Measurements from ENCODE around the gene ARHGAP31.
A peak's percentile ranks its signal among the peaks of the same experiment; 100 is the strongest.

ARHGAP31 gene

GRCh38 chr3:119453822-119454221 is 159.6 kb downstream of the ARHGAP31 start:
- DNase-seq = no peak

DNA sequence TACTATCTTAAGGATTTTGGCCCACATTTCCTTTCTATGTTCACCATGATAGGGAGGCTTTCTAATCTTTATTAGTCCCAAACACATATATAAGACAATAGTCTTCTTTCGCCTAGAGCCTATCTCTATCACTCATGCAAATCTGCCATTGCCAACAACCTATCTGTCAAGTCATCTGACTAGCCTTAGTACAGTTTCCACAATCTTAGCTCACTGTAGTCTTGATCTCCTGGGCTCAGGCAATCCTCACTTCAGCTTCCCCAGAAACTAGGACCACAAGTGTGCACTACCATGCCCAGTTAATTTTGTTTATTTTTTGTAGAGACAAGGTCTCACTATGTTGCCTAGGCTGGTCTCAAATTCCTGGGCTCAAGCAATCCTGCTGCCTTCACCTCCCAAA is 162.3 kb downstream of the ARHGAP31 start:
- DNase-seq = no peak

DNA sequence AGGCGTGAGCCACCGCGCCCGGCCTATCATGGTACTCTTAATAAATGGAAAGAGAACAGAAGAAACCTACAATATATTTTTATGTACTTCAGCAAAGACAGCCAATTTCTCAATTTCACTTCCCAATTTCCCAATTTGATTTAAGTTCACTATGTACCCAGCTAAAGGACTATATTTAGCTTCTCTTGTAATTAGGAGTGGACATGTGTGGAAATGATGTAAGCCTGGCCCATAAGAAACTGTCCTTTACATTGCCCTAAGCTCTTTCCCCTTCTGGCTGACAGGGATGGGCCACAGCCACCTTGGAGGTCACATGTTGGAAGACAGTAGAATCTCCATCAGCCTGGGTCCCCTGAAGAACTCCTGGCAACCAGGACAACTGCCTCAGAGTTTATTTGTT is 163.1 kb downstream of the ARHGAP31 start:
- no peak for DNase-seq

- peak; percentile 100 for DNase-seq
Observed at GRCh38 chr3:119463171-119464169, 169.3 kb downstream of the ARHGAP31 start, which contains the start of gene TMEM39A. Gene TMEM39A, minus strand, starts transcription at chr3:119463615. Its CDS starts 1,541 bp downstream, at chr3:119462074.

DNA sequence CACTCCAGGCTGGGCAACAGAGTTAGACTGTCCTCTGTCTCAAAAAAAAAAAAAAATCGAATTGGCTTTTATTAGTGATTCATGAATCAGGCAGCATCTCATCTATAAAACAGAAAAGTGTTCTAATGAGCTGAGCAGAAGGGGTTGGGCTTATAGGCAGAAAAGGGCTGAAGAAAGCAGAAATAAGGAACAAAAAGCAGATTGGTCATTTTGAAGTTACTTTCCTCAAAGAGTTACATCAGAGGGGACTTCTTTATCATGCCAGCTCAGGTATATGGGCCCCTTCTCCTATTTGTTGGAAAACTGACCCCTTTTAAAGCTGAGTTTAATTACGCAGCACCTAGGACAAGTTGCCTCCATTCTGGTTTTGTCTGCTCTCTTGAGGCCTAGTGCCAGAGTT is 173.9 kb downstream of the ARHGAP31 start:
- DNase-seq = no peak

DNA sequence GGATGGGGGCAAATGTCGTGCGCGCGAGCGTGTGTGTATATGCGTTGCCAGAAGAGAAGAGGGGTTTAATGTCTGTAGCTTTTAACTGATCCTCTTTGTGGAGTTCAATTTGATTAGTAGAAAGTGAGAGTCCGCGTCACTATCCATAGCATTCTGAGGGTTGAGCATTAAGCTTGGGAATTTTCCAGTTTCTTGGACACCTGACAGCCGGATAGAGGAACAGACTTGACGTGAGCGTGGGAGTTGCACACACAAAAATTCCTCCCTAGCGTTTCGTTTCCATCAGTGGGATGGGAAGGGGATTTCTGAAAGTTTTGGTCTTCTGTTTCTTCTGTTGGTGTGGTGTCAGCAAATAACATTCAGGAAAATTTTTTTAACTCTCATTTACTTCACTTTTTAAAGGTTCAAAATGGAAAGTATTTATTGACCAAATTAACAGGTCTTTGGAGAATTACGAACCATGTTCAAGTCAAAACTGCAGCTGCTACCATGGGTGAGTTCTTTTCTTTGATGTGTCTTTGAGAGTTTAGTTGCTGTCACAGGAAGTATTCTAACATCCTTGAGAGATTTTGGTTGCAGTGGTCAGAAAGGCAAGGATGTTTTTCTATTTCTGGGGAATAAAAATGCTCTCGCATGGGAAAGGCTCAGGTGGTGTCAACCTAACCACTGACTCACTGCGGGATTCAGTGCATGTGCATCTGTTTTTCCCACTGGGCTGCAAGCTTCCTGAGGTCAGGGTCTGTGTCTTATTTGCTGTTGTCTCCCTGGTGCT is 175.4 kb downstream of the ARHGAP31 start:
- DNase-seq = no peak
